Karpas-422 (cell line): ENCODE measurements around the gene AMHR2. TPM values are rescaled to one million over a fixed set of nuclear protein-coding genes. Genes with fewer than 3 reads are reported as not detected.
A peak's percentile ranks its signal among the peaks of the same experiment; 100 is the strongest.
"Not testable (repeated sequence)": the region's sequence is repeated elsewhere in the genome, so short reads cannot be mapped to it uniquely, and the experiment has no call there.

Source experiments
- DNase-seq: peaks from one replicate; pipeline ENCODE4 v3.0.0-alpha.2; 2015
- H2AFZ ChIP-seq: fragments of 200-600 bp; sonication (generic); 2 replicates; pipeline ENCODE4 v1.6.1; 2014; ENCODE audit warnings: antibody characterized with exemption, low read length, mixed read lengths
- H3K27ac ChIP-seq: fragments of 200-600 bp; sonication (generic); 2 replicates; pipeline ENCODE4 v1.5.1; 2014; ENCODE audit warnings: mild to moderate bottlenecking, low read length, moderate library complexity
- H3K27me3 ChIP-seq: fragments of 200-600 bp; sonication (generic); 2 replicates; pipeline ENCODE4 v1.6.1; 2014; ENCODE audit warnings: low read length, mixed read lengths
- H3K36me3 ChIP-seq: fragments of 200-600 bp; sonication (generic); 2 replicates; pipeline ENCODE4 v1.6.1; 2014; ENCODE audit warnings: low read length, mixed read lengths; ENCODE audit not compliant: insufficient read depth
- H3K4me1 ChIP-seq: fragments of 200-600 bp; sonication (generic); 2 replicates; pipeline ENCODE4 v1.6.1; 2014; ENCODE audit warnings: mild to moderate bottlenecking, low read length, mixed read lengths
- H3K4me2 ChIP-seq: fragments of 200-600 bp; sonication (generic); 2 replicates; pipeline ENCODE4 v1.6.1; 2014; ENCODE audit warnings: low read length, low read depth, mild to moderate bottlenecking; ENCODE audit not compliant: poor library complexity, severe bottlenecking
- H3K4me3 ChIP-seq: fragments of 200-600 bp; sonication (generic); 2 replicates; pipeline ENCODE4 v1.5.1; 2014; ENCODE audit warnings: mild to moderate bottlenecking, antibody characterized with exemption, low read length, mixed read lengths
- H3K79me2 ChIP-seq: fragments of 200-600 bp; sonication (generic); 2 replicates; pipeline ENCODE4 v1.6.1; 2014; ENCODE audit warnings: mild to moderate bottlenecking, low read length, mixed read lengths
- H3K9ac ChIP-seq: fragments of 200-600 bp; sonication (generic); 2 replicates; pipeline ENCODE4 v1.6.0; 2014; ENCODE audit warnings: low read length
- H3K9me2 ChIP-seq: fragments of 200-600 bp; sonication (generic), shearing (Covaris generic); replicated peaks from 2 replicates; pipeline ENCODE4 v1.6.0; 2014; ENCODE audit warnings: mild to moderate bottlenecking, low read length, moderate library complexity; ENCODE audit not compliant: insufficient read depth
- H3K9me3 ChIP-seq: fragments of 300-700, 200-600 bp; sonication (generic); 2 replicates; pipeline ENCODE4 v1.6.1; 2014; ENCODE audit warnings: low read length, mixed read lengths
- H4K20me1 ChIP-seq: fragments of 200-600 bp; sonication (generic); 2 replicates; pipeline ENCODE4 v1.6.1; 2014; ENCODE audit warnings: mild to moderate bottlenecking, antibody characterized with exemption, low read length, low read depth; ENCODE audit not compliant: insufficient read depth
- total RNA-seq: library from RNA; depleted of rRNA; stranded (reverse); fragments of >200 nt; shearing (Covaris generic); gene quantifications from 2 replicates; pipeline ENCODE4 v1.2.3, GENCODE V29; 2014; ENCODE audit warnings: low replicate concordance; rRNA removed

Gene AMHR2
- not detected in 2 replicates for total RNA-seq

GRCh38 chr12:53423597-53423996 is at the start of gene AMHR2:
Gene AMHR2 (plus strand): TSS chr12:53423855. CDS start chr12:53423935, 80 bp downstream.
- H3K27ac ChIP-seq = no peak within 1 kb of the TSS
- no peaks in the 10 kb centered on the region for H3K79me2 ChIP-seq
- H4K20me1 ChIP-seq = no peaks in the 10 kb centered on the region
- H2AFZ ChIP-seq = no peak within 1 kb of the TSS
- no peaks in the 10 kb centered on the region for H3K9me2 ChIP-seq
- H3K4me1 ChIP-seq = peaks cover 4% of the 10 kb centered on the region
- no peaks in the 10 kb centered on the region for H3K27me3 ChIP-seq
- no peak within 1 kb of the TSS for H3K9ac ChIP-seq
- H3K9me3 ChIP-seq = no peaks in the 10 kb centered on the region
- DNase-seq = no peak
- no peak within 1 kb of the TSS for H3K4me3 ChIP-seq
- no peak within 1 kb of the TSS for H3K4me2 ChIP-seq
- H3K36me3 ChIP-seq = no peaks in the 10 kb centered on the region

DNA sequence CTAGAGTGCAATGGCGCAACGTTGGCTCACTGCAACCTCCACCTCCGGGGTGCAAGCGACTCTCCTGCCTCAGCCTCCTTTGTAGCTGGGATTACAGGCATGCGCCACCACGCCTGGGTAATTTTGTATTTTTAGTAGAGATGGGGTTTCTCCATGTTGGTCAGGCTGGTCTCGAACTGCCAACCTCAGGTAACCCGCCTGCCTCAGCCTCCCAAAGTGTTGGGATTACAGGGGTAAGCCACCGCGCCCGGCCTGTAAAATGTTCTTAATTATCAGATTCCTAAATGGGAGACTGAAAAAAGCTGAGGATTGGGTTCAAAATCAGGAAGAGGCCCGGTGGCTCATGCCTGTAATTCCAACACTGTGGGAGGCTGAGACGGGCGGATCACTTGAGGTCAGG is 49.4 kb upstream of the AMHR2 start:
- H3K9me3 ChIP-seq, H3K36me3 ChIP-seq, H3K27me3 ChIP-seq, H3K27ac ChIP-seq, H3K9ac ChIP-seq, H3K79me2 ChIP-seq, H4K20me1 ChIP-seq, H2AFZ ChIP-seq, H3K9me2 ChIP-seq, H3K4me3 ChIP-seq, DNase-seq, H3K4me2 ChIP-seq: not testable (repeated sequence)
- peaks cover 31% of the 10 kb centered on the region for H3K4me1 ChIP-seq

GRCh38 chr12:53376747-53377146 is 46.9 kb upstream of the AMHR2 start:
- DNase-seq = peak; percentile 42
- Histone ChIP-seq H3K4me1 (peaks cover 29% of the 10 kb centered on the region), H3K27me3 (no peaks in the 10 kb centered on the region), H3K4me2 (no peak overlapping the region), H3K9ac (no peak overlapping the region), H4K20me1 (no peaks in the 10 kb centered on the region), H3K79me2 (peaks cover 11% of the 10 kb centered on the region), H3K27ac (no peak overlapping the region), H2AFZ (no peak overlapping the region), H3K9me3 (no peaks in the 10 kb centered on the region), H3K9me2 (no peaks in the 10 kb centered on the region), H3K36me3 (no peaks in the 10 kb centered on the region), H3K4me3 (no peak overlapping the region)

DNA sequence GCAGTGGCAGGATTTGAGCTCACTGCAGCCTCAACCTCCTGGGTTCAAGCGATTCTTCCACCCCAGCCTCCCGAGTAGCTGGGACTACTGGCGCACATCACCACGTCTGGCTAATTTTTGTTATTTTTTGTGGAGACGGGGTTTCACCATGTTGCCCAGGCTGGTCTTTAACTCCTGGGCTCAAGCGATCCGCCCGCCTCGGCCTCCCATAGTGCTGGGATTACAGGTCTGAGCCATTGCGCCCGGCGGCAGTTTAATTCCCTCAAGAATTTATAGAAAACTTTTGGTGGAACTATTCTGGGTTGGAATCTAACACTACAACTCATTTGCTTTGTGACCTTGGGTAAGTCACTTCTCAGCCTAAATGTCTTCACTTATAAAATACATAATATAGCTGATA is 45.4 kb upstream of the AMHR2 start:
- no peaks in the 10 kb centered on the region for H3K9me2 ChIP-seq
- peak overlapping the region; percentile 71; the same call in 1 of the 2 replicates for H3K4me3 ChIP-seq
- H3K4me2 ChIP-seq = peak overlapping the region; percentile 84
- H3K9me3 ChIP-seq = no peaks in the 10 kb centered on the region
- H3K27ac ChIP-seq = peak overlapping the region; percentile 70
- no peaks in the 10 kb centered on the region for H4K20me1 ChIP-seq
- H2AFZ ChIP-seq = no peak overlapping the region
- peaks cover 25% of the 10 kb centered on the region for H3K79me2 ChIP-seq
- no peaks in the 10 kb centered on the region for H3K27me3 ChIP-seq
- peaks cover 12% of the 10 kb centered on the region for H3K36me3 ChIP-seq
- DNase-seq = no peak
- peak overlapping the region; percentile 76 for H3K9ac ChIP-seq
- peaks cover 36% of the 10 kb centered on the region for H3K4me1 ChIP-seq

DNA sequence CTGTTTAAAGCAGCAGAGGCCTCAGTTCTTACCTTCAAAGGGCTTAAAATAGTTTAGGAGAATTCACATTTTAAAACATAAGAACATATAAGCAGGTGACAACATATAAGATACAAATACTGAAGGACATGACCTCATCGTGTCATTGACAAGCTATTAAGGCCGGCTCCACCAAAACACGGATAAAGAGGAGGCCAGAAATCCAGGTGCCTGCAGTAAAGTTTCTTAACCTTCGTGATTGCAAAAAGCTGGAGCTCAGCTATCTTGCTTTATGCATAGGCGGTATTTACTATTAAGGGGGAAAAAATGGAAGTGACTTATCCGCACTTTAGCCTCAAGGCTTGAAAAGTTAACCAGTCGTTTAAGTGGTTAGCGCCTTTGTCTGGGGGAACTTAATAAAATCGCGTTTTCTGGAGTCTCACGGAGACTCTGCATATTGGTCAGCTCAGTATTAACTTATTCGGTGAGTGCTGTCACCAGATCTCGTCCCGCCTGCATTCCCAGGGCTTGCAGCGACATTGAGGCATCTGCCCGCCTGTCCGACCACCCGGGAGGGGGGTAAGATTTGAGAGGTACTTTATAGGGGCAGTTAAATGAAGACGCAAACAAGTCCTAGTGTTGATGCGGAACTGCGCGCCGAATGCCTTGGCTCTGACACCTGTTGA is 44.8 kb upstream of the AMHR2 start:
- H4K20me1 ChIP-seq = no peaks in the 10 kb centered on the region
- peaks cover 32% of the 10 kb centered on the region for H3K79me2 ChIP-seq
- H3K27me3 ChIP-seq = no peaks in the 10 kb centered on the region
- no peak overlapping the region for H2AFZ ChIP-seq
- H3K36me3 ChIP-seq = peaks cover 12% of the 10 kb centered on the region
- no peaks in the 10 kb centered on the region for H3K9me3 ChIP-seq
- DNase-seq = peak; percentile 49
- H3K27ac ChIP-seq = peak overlapping the region; percentile 70
- no peaks in the 10 kb centered on the region for H3K9me2 ChIP-seq
- peaks cover 40% of the 10 kb centered on the region for H3K4me1 ChIP-seq
- peak overlapping the region; percentile 71 for H3K4me3 ChIP-seq
- H3K4me2 ChIP-seq = peak overlapping the region; percentile 84
- peak overlapping the region; percentile 76 for H3K9ac ChIP-seq

DNA sequence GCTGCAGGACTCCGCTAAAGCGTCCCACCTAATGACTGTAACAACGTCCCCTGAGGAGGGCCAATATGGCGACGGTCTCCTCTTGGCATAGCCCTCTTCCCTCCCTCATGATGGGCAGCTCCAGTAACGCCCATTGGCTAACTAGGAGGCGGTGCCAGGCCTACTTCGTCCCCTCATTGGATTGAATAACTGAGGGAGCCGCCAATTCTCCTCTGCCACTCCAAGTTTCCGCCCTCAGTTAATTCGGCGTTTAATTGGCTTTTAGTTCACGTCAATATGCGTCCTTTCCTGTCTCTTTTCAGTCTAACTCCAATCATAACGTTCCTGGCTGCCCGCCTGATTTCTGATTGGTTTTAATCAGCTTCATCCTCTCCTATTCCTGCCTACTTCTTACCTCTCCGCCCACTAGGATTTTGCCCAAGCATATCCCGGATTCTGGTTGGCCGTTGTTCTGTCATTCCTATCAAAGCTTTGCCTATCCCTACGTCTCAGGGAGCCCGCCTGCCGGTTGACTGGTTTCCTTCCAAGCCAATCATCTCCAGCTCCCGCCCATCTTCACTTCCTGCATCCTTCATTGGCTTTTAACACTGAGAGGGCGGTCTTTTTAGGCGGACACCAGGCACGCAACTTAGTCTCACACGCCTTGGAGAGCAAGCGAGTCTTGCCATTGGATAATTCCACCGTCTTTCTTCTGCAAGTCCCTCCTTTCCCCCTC is 44.1 kb upstream of the AMHR2 start:
- Histone ChIP-seq H3K27me3 (no peaks in the 10 kb centered on the region), H3K27ac (peak overlapping the region; percentile 86), H3K9me2 (no peaks in the 10 kb centered on the region), H2AFZ (no peak overlapping the region), H3K79me2 (peaks cover 36% of the 10 kb centered on the region), H3K36me3 (peaks cover 12% of the 10 kb centered on the region), H4K20me1 (no peaks in the 10 kb centered on the region), H3K9ac (peak overlapping the region; percentile 76), H3K4me3 (peak overlapping the region; percentile 71), H3K4me2 (peak overlapping the region; percentile 84), H3K4me1 (peaks cover 40% of the 10 kb centered on the region), H3K9me3 (no peaks in the 10 kb centered on the region)
- peak; percentile 100 for DNase-seq

GRCh38 chr12:53380104-53380793 is 43.4 kb upstream of the AMHR2 start, which contains the start of gene SP1:
Gene SP1 (plus strand): TSS chr12:53380176. CDS start chr12:53380292, 116 bp downstream.
- Histone ChIP-seq H3K27ac (peak within 1 kb of the TSS; percentile 86), H3K79me2 (peaks cover 38% of the 10 kb centered on the region), H3K27me3 (no peaks in the 10 kb centered on the region), H3K9me3 (no peaks in the 10 kb centered on the region), H3K9me2 (no peaks in the 10 kb centered on the region), H4K20me1 (no peaks in the 10 kb centered on the region), H3K9ac (peak within 1 kb of the TSS; percentile 94), H3K4me1 (peaks cover 40% of the 10 kb centered on the region), H3K36me3 (peaks cover 12% of the 10 kb centered on the region), H3K4me3 (peak within 1 kb of the TSS; percentile 72), H3K4me2 (peak within 1 kb of the TSS; percentile 88), H2AFZ (no peak within 1 kb of the TSS)
- peak; percentile 97 for DNase-seq
